Measurements from ENCODE around the gene ZNF205. TPM values are rescaled to one million over a fixed set of nuclear protein-coding genes. Genes with fewer than 3 reads are reported as not detected.
A peak's percentile ranks its signal among the peaks of the same experiment; 100 is the strongest.
"Not testable (repeated sequence)": the region's sequence is repeated elsewhere in the genome, so short reads cannot be mapped to it uniquely, and the experiment has no call there.

ZNF205 gene
- total RNA-seq, 2 experiments from 2014 or later: not detected

DNA sequence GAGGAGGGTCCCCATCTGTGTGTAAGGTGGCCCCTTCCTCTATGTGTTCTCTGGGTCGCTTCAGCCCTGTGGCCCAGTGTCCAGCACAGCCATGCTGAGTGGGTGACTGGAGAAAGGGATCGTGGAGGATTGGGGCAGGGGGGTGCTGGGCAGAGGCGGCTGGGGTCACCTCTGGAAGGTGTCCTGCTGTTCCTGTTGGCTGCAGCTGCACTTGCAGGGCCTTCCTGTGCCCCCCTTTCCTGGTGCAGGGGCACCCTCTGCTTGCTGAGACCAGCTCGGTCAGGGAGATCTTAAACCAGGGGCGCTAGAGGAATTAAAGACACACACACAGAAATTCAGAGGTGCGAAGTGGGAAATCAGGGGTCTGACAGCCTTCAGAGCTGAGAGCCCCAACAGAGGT, 35.8 kb upstream of the ZNF205 start:
- H3K27ac ChIP-seq (ENCODE audit: low read depth in 1 of 2, low read length in 2 of 2): peak overlapping the region; percentile 80 to 86
- peak overlapping the region; percentile 26 for H3K4me3 ChIP-seq (ENCODE audit: low read length)
- H3K27me3 Mint-ChIP-seq: no peaks in the 10 kb centered on the region
- H3K9me3 ChIP-seq (ENCODE audit: control insufficient read depth in 1 of 2, insufficient read depth in 1 of 2, low read length in 2 of 2): peaks cover 0 to 9% of the 10 kb centered on the region in 2 experiments
- DNase-seq: peak in 1 of 14 experiments; percentile 41
- peaks cover 95% of the 10 kb centered on the region for H3K4me1 ChIP-seq (ENCODE audit: insufficient read depth, low read length)
- no peaks in the 10 kb centered on the region for H3K27me3 ChIP-seq (ENCODE audit: control insufficient read depth in 1 of 2, insufficient read depth in 2 of 2, low read length in 2 of 2)
- ChIA-PET POLR2A (interaction anchor here (1.1 to 5.9 kb wide), 16 partner anchors 11 to 207 kb away, joined by 3 to 137 read pairs (median 13); partner anchors contain the start of genes IL32, ZNF213, ZNF263 and ZSCAN10), CTCF (interaction anchor here (1.0 to 4.7 kb wide), 7 partner anchors 11 to 73 kb away, joined by 3 to 24 read pairs (median 3); partner anchors contain the start of gene IL32)
- H3K4me3 Mint-ChIP-seq: peak overlapping the region; percentile 80
- H3K36me3 ChIP-seq (ENCODE audit: insufficient read depth, low read length): no peaks in the 10 kb centered on the region
- H3K9me3 Mint-ChIP-seq: no peaks in the 10 kb centered on the region
- no peak for ATAC-seq (ENCODE audit: poor library complexity)
- peaks cover 91% of the 10 kb centered on the region for H3K4me1 Mint-ChIP-seq (ENCODE audit: low read depth)
- H3K27ac Mint-ChIP-seq: peak overlapping the region; percentile 95
- intact Hi-C loops (cut with DNase I, micrococcal nuclease): loop anchor here in 1 of 2 experiments (2.0 kb wide), 1 partner anchor 22 kb away; the partner anchor contains the start of gene ZSCAN10
- peaks cover 7% of the 10 kb centered on the region for H3K36me3 Mint-ChIP-seq (ENCODE audit: low read depth)
- TF ChIP-seq, protein P1, sequence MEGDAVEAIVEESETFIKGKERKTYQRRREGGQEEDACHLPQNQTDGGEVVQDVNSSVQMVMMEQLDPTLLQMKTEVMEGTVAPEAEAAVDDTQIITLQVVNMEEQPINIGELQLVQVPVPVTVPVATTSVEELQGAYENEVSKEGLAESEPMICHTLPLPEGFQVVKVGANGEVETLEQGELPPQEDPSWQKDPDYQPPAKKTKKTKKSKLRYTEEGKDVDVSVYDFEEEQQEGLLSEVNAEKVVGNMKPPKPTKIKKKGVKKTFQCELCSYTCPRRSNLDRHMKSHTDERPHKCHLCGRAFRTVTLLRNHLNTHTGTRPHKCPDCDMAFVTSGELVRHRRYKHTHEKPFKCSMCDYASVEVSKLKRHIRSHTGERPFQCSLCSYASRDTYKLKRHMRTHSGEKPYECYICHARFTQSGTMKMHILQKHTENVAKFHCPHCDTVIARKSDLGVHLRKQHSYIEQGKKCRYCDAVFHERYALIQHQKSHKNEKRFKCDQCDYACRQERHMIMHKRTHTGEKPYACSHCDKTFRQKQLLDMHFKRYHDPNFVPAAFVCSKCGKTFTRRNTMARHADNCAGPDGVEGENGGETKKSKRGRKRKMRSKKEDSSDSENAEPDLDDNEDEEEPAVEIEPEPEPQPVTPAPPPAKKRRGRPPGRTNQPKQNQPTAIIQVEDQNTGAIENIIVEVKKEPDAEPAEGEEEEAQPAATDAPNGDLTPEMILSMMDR (IDR thresholded peaks at IDR 0.05): no peak

DNA sequence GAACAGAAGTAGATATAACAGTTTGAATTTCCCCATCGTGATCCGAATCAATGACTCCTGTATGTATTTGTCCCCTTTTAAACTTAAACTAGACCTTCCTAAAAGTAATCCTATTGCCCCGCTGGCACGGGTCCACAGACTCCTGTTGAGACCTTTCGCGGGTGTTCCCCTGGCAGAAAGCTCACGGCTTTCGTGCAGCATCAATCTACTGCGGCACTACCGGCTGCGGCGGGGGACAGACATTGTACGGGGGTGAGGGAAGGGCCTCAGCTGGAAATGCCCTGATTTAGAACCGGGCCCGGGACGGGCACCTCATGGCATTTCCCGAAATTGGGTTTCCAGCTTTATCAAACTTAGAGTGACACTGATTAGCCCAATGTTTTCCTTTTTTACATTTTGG, 32.4 kb upstream of the ZNF205 start:
- Mint-ChIP-seq H3K36me3 (ENCODE audit: low read depth) (peaks cover 7% of the 10 kb centered on the region), H3K27me3 (no peaks in the 10 kb centered on the region), H3K4me1 (ENCODE audit: low read depth) (peaks cover 84% of the 10 kb centered on the region), H3K27ac (peak overlapping the region; percentile 95), H3K4me3 (no peak overlapping the region), H3K9me3 (no peaks in the 10 kb centered on the region)
- H3K27me3 ChIP-seq (ENCODE audit: control insufficient read depth in 1 of 2, insufficient read depth in 2 of 2, low read length in 2 of 2): no peaks in the 10 kb centered on the region
- ChIA-PET POLR2A (interaction anchor here (1.0 to 1.6 kb wide), 3 partner anchors 9 to 15 kb away, joined by 3 to 5 read pairs (median 4); partner anchors contain the start of gene IL32), CTCF (interaction anchor here (1.1 to 1.3 kb wide), 2 partner anchors 20 to 22 kb away, joined by 3 to 5 read pairs; no protein-coding TSS in a partner anchor)
- H3K4me3 ChIP-seq (ENCODE audit: low read length): no peak overlapping the region
- no peak overlapping the region for H3K27ac ChIP-seq (ENCODE audit: low read depth in 1 of 2, low read length in 2 of 2)
- TF ChIP-seq, protein P1 (IDR thresholded peaks at IDR 0.05): no peak
- intact Hi-C loops (cut with DNase I, micrococcal nuclease): no loop called here
- ATAC-seq (ENCODE audit: poor library complexity): no peak
- H3K9me3 ChIP-seq (ENCODE audit: control insufficient read depth in 1 of 2, insufficient read depth in 1 of 2, low read length in 2 of 2): peaks cover 0 to 9% of the 10 kb centered on the region in 2 experiments
- peaks cover 76% of the 10 kb centered on the region for H3K4me1 ChIP-seq (ENCODE audit: insufficient read depth, low read length)
- no peak for DNase-seq
- H3K36me3 ChIP-seq (ENCODE audit: insufficient read depth, low read length): no peaks in the 10 kb centered on the region

DNA sequence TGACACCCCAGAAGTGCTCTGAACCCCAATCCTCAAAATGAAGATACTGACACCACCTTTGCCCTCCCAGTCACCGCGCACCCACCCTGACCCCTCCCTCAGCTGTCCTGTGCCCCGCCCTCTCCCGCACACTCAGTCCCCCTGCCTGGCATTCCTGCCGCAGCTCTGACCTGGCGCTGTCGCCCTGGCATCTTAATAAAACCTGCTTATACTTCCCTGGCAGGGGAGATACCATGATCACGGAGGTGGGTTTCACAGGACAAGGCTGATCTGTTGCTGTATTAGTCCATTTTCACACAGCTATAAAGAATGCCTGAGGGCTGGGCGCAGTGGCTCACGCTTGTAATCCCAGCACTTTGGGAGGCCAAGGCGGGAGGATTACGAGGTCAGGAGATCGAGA, 30.4 kb upstream of the ZNF205 start:
- H3K4me1 ChIP-seq (ENCODE audit: insufficient read depth, low read length): peaks cover 68% of the 10 kb centered on the region
- ATAC-seq (ENCODE audit: poor library complexity); H3K9me3 ChIP-seq (ENCODE audit: control insufficient read depth in 1 of 2, insufficient read depth in 1 of 2, low read length in 2 of 2); H3K27ac ChIP-seq (ENCODE audit: low read depth in 1 of 2, low read length in 2 of 2); H3K27me3 Mint-ChIP-seq; H3K4me3 Mint-ChIP-seq; H3K36me3 Mint-ChIP-seq (ENCODE audit: low read depth); POLR2A ChIA-PET; H3K27me3 ChIP-seq (ENCODE audit: control insufficient read depth in 1 of 2, insufficient read depth in 2 of 2, low read length in 2 of 2); H3K4me3 ChIP-seq (ENCODE audit: low read length); DNase-seq; intact Hi-C loops (cut with DNase I, micrococcal nuclease); H3K36me3 ChIP-seq (ENCODE audit: insufficient read depth, low read length); CTCF ChIA-PET; H3K9me3 Mint-ChIP-seq: not testable (repeated sequence)
- Mint-ChIP-seq H3K4me1 (ENCODE audit: low read depth) (peaks cover 76% of the 10 kb centered on the region), H3K27ac (peak overlapping the region; percentile 39)

DNA sequence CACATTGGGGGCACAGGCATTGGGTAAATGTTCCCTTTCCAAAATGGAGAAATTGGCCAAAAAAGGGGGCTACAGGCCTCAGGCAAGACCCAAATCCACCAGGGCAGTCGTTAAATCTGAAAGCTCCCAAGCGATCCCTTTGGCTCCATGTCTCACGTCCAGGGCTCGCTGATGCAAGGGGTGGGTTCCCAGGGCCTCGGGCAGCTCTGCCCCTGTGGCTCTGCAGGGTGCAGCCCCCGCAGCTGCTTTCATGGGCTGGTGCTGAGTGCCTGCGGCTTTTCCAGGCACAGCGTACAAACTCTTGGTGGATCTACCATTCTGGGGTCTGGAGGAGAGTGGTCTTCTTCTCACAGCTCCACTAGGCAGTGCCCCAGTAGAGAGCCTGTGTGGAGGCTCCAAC, 29.0 kb upstream of the ZNF205 start:
- CTCF ChIA-PET; H3K4me3 ChIP-seq (ENCODE audit: low read length); intact Hi-C loops (cut with DNase I, micrococcal nuclease); H3K36me3 ChIP-seq (ENCODE audit: insufficient read depth, low read length); H3K4me3 Mint-ChIP-seq; DNase-seq; H3K27me3 ChIP-seq (ENCODE audit: control insufficient read depth in 1 of 2, insufficient read depth in 2 of 2, low read length in 2 of 2); H3K27ac ChIP-seq (ENCODE audit: low read depth in 1 of 2, low read length in 2 of 2); ATAC-seq (ENCODE audit: poor library complexity); H3K27me3 Mint-ChIP-seq; H3K27ac Mint-ChIP-seq; H3K36me3 Mint-ChIP-seq (ENCODE audit: low read depth); H3K9me3 Mint-ChIP-seq; H3K9me3 ChIP-seq (ENCODE audit: control insufficient read depth in 1 of 2, insufficient read depth in 1 of 2, low read length in 2 of 2): not testable (repeated sequence)
- peaks cover 68% of the 10 kb centered on the region for H3K4me1 ChIP-seq (ENCODE audit: insufficient read depth, low read length)
- POLR2A ChIA-PET: interaction anchor here (0.8 to 1.3 kb wide), 2 partner anchors 9 to 52 kb away, joined by 3 to 5 read pairs; partner anchors contain the start of gene ZNF213
- H3K4me1 Mint-ChIP-seq (ENCODE audit: low read depth): peaks cover 76% of the 10 kb centered on the region

Data from CD4-positive, alpha-beta T cell (primary cell).